ENCODE data around the gene HDAC1. TPM values are rescaled to one million over a fixed set of nuclear protein-coding genes. Genes with fewer than 3 reads are reported as not detected.

The HDAC1 gene
- total and polyA plus RNA-seq, 2 of the 8 experiments (the other 6 are each of a cell fraction or from before 2014, with no cell fraction given) = 111 to 125 TPM

GRCh38 chr1:32363713-32364112, 71.8 kb downstream of the HDAC1 start:
- Histone ChIP-seq H3K56ac (replicated peaks; ENCODE audit: insufficient read length, low read depth, low read length) (no peak overlapping the region), H2BK5ac (ENCODE audit: low read depth, low read length) (no peak overlapping the region), H2BK15ac (ENCODE audit: low read length) (no peak overlapping the region), H3K36me3 (ENCODE audit: control insufficient read depth in 2 of 4, insufficient read depth in 4 of 4, low read length in 3 of 4) (peaks cover 5 to 40% (median 23%) of the 10 kb centered on the region in 4 experiments; a peak in 7 of 8 replicates), H4K20me1 (replicated peaks in 1 of 2; ENCODE audit: control insufficient read depth in 1 of 2, insufficient read depth in 2 of 2, low read length in 2 of 2) (peaks cover 2 to 6% of the 10 kb centered on the region in 2 experiments), H2AFZ (ENCODE audit: low read length) (no peak overlapping the region), H3K4me1 (replicated peaks in 1 of 4; ENCODE audit: control insufficient read depth in 3 of 4, insufficient read depth in 4 of 4, low read length in 3 of 4) (peaks cover 0 to 3% (median 1%) of the 10 kb centered on the region in 4 experiments; a peak in 4 of 7 replicates), H2BK12ac (ENCODE audit: low read depth, low read length) (no peak overlapping the region), H4K8ac (ENCODE audit: extremely low read depth, insufficient read depth, low read length) (no peak overlapping the region; the same call in 1 of the 2 replicates), H3K27ac (ENCODE audit: low read depth, low read length) (no peak overlapping the region), H3K9ac (replicated peaks in 1 of 4; ENCODE audit: extremely low read depth in 1 of 4, low read depth in 3 of 4, low read length in 3 of 4) (no peak overlapping the region), H2BK120ac (replicated peaks; ENCODE audit: low read depth, low read length) (no peak overlapping the region), H3K27me3 (replicated peaks in 1 of 4; ENCODE audit: control insufficient read depth in 3 of 4, extremely low read depth in 1 of 4, insufficient read depth in 3 of 4, low read length in 3 of 4) (peaks cover 3 to 19% (median 14%) of the 10 kb centered on the region in 4 experiments), H3K4me2 (ENCODE audit: insufficient read depth in 1 of 2, low read depth in 2 of 2, low read length in 2 of 2) (no peak overlapping the region), H3K14ac (ENCODE audit: insufficient read length) (no peak overlapping the region), H3K23ac (ENCODE audit: insufficient read length) (no peak overlapping the region), H3K4me3 (ENCODE audit: extremely low read depth in 1 of 4, insufficient read depth in 2 of 4, low read depth in 3 of 4, low read length in 4 of 4) (no peak overlapping the region), H4K5ac (ENCODE audit: insufficient read length, low read depth, low read length) (no peak overlapping the region), H3K4ac (replicated peaks; ENCODE audit: insufficient read length, low read depth, low read length) (no peak overlapping the region), H2AK5ac (ENCODE audit: low read depth, low read length) (no peak overlapping the region), H4K91ac (replicated peaks; ENCODE audit: insufficient read length, low read length) (no peak overlapping the region), H3K9me3 (ENCODE audit: insufficient read depth in 2 of 2, low read depth in 1 of 2, low read length in 1 of 2) (no peaks in the 10 kb centered on the region; a peak in 1 of 4 replicates), H3K23me2 (ENCODE audit: low read depth, low read length) (peaks cover 9% of the 10 kb centered on the region; the same call in 1 of the 2 replicates), H3K18ac (ENCODE audit: extremely low read depth, low read length) (no peak overlapping the region), H3K79me1 (ENCODE audit: low read depth, low read length) (no peaks in the 10 kb centered on the region), H3K79me2 (ENCODE audit: control insufficient read depth in 1 of 2, insufficient read depth in 2 of 2, low read length in 2 of 2) (no peaks in the 10 kb centered on the region), H2BK20ac (ENCODE audit: low read length) (no peak overlapping the region)
- no peak for FAIRE-seq
- WGBS, 2 experiments (ENCODE audit: extremely low coverage in 1 of 2, insufficient coverage in 1 of 2, insufficient read length in 1 of 2, insufficient replicate concordance in 2 of 2, low coverage in 1 of 2, low lambda C conversion rate in 2 of 2, missing lambda C conversion rate in 1 of 2) = 94% methylated on average over 12 of the region's 12 CpGs; no CpG with 5 or more reads in 1 of the 2 experiments
- no peak for DNase-seq (ENCODE audit: low read depth in 1 of 2, low spot score in 2 of 2)
- CTCF ChIA-PET (ENCODE audit: partially characterized antibody) = interaction anchor here (1.3 to 1.9 kb wide), 3 partner anchors 8 to 158 kb away, joined by 3 to 6 read pairs (median 4); partner anchors contain the start of gene IQCC
- no peak for TF ChIP-seq BACH1 (IDR thresholded peaks at IDR 0.05; ENCODE audit: low read length)
- no peak for TF ChIP-seq TCF12 (IDR thresholded peaks at IDR 0.05; ENCODE audit: low read depth, low read length)
- TF ChIP-seq KDM5A (IDR thresholded peaks at IDR 0.05; ENCODE audit: low read length) = no peak
- TF ChIP-seq GABPA (IDR thresholded peaks at IDR 0.05; ENCODE audit: borderline replicate concordance, insufficient read depth, low read length) = no peak
- TF ChIP-seq POLR2AphosphoS5 (IDR thresholded peaks at IDR 0.05; ENCODE audit: low read depth, low read length) = no peak
- POLR2A ChIA-PET (ENCODE audit: partially characterized antibody) = interaction anchor here (1.3 to 6.8 kb wide), 8 partner anchors 8 to 152 kb away, joined by 4 to 68 read pairs (median 11); partner anchors contain the start of genes BSDC1 and MARCKSL1
